Stimulated activated CD8-positive, alpha-beta memory T cell treated with anti-CD3 and anti-CD28 coated beads, Interleukin-4, amount 100 ng/mL, for 24 hours (primary cell): Measurements from ENCODE around the gene LIN9.
"Not testable (repeated sequence)": the region's sequence is repeated elsewhere in the genome, so short reads cannot be mapped to it uniquely, and the experiment has no call there.

ENCODE experiments used
- DNase-seq: peaks from one replicate; pipeline ENCODE4 v3.0.0-alpha.2; 2020; ENCODE audit warnings: low read depth

LIN9 gene

GRCh38 chr1:226211181-226211821 is 97.7 kb downstream of the LIN9 start:
- no peak for DNase-seq

- DNase-seq = no peak
These were observed 98.3 kb downstream of the LIN9 start for GRCh38 chr1:226210571-226211176.

GRCh38 chr1:226209307-226210059 is 99.5 kb downstream of the LIN9 start:
- DNase-seq = no peak

GRCh38 chr1:226207048-226207447 is 101.9 kb downstream of the LIN9 start:
- DNase-seq = no peak

DNA sequence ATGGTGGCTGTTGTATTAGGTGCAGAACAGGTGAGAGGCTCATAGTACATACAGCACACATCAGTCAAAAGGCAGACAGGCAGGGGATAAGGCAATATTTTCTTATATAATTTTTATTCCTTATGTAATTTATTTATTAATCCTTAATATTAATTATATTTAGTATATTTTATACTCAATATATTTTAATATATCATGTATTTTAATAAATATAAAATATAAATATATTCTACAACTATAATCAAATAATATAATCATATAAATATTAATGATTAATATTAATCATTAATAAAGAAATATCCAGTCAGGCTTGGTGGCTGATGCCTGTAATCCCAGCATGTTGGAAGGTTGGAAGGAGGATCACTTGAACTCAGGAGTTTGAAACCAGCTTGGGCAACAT is 104.8 kb downstream of the LIN9 start:
- no peak for DNase-seq

DNA sequence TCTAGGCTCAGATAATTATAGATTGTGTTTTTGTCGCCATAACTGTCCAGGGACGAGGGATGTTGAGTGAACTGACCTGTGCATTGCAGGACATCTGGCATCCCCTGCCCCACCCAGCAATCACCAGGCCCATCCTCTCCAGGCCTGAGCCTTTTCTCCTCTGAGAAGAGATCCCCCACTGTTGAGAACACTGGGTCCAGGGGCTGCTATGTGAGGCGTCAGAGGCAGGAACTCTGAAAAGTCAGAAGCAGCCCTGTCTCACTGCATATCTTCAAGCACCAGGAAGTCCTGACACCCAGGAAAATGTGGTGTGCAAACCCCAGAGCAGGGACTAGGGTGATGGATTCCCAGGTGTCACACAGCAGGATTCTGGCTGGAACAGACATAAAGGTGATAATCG is 105.3 kb downstream of the LIN9 start:
- no peak for DNase-seq

GRCh38 chr1:226203240-226203639 is 105.7 kb downstream of the LIN9 start:
- no peak for DNase-seq

GRCh38 chr1:226202666-226203065 is 106.3 kb downstream of the LIN9 start:
- not testable (repeated sequence) for DNase-seq

DNA sequence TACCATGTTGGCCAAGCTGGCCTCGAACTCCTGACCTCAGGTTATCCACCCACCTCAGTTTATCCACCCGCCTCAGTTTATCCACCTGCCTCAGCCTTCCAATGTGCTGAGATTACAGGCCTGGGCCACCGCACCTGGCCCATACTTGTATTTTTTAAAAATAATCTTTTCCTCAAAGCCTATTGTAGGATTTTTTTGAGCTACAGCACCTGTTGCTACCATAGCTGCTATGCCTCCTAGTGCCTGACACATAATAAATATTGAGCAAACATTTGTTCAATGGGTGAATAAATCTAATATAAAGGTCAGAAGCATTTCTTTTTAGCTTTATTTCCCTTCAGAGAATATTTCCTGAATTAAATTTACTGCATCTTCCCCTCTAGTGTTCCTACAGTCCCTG is 106.7 kb downstream of the LIN9 start:
- no peak for DNase-seq

DNA sequence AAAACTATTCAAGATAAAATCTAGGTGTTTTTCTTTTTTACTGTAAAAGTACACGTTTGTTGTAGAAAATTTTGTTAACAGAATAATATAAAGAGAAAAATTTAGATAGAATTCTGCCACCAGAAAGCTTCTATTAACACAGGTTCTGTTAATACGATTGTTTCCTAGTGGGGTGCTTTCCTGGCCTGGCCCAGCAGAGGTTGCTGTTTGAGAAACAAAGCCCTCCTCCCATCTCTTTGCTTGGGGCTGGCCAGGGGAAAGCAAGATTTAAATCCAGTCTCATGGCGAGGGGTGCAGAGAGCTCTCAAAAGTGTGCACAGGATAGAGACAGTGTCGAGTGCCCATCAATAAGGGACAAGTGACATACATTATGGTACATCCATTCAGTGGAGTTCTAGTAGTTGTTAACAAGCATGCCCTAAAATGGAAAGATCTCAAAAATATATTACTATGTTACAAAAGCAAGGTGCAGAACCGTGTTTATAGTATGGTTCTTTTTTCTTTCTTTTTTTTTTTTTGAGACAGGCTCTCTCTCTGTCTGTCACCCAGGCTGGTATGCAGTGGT is 107.9 kb downstream of the LIN9 start:
- DNase-seq = no peak

DNA sequence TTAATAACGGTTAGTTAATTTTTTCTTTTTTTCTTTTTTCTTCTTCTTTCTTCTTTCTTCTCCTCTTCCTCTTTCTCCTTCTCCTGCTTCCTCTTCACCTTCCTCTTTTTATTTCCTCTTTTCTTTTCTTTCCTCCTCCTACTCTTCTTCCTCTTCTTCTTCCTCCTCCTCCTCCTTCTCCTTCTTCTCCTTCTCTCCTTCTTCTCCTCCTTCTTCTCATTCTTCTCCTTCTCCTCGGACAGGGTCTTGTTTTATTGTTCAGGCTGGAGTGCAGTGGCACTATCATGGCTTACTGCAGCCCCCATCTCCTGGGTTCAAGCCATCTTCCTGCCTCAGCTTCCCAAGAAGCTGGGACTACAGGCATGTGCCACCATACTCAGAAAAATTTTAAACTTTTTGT is 109.0 kb downstream of the LIN9 start:
- no peak for DNase-seq

DNA sequence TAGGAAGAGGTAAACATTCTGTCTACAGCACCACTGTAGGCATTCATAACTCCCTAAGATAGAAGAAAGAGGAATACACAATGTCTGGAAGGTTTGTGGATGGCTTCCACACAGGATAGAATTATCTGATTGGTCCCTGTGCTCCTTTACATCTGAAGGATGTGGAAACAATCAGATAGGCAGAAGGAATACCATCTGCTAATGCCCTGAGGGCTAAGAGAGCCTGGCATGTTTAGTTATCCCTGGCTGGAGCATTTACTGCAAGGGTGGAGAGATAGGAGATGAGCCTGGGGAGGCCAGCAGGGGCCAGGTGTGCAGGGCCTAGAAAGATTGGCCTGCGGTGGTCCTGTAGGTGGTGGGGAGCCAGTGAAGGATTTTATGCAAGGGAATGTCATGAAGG is 113.8 kb downstream of the LIN9 start:
- no peak for DNase-seq

GRCh38 chr1:226187380-226187779 is 121.6 kb downstream of the LIN9 start:
- DNase-seq = no peak

GRCh38 chr1:226187019-226187322 is 122.0 kb downstream of the LIN9 start:
- DNase-seq = no peak

GRCh38 chr1:226186124-226187018 is 122.6 kb downstream of the LIN9 start, which contains the start of gene ACBD3:
Gene ACBD3, minus strand, starts transcription at chr1:226186741. Its CDS starts 66 bp downstream, at chr1:226186675.
- peak; percentile 80 for DNase-seq

DNA sequence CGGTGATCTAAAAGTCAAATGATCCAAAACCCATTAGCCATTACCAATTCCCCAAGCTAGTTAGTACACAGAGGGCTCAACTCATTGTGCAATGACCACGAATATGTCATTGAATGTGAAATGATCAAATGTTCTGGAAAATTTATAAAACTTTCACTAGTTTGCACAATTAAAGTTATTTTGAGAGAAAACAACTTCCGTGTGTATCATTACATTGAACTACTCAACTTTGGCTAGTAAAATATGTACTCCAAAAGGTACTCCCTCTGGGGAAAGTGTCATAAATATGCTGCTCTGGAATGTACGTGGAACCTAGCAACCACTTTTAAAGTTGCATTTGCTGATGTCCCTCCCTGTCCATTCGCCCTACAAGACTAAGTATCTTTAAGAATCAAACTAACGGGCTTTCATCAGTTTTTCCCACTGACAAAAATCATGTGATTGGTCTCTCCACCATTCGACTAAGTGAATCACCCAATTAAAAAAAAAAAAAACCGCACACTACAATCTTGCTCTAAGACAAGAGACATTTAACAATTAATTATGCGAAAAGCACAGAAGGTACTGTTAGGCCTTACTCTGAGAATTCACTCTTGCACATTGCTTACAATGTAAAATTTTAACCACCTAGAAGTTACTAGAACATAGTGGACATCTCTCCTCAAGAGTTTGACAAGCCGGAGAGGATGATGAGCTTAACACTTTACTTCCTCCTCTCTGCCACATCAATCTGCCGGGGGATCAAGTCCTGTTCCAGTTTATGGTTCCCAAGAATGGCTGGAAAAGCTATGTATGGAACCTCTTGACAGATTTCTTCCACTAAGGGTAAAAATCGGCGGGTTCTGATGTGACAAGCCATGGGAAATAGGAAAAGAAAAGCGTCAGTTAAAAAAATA is 123.6 kb downstream of the LIN9 start:
- no peak for DNase-seq

GRCh38 chr1:226181996-226182714 is 126.8 kb downstream of the LIN9 start:
- no peak for DNase-seq
